G401 (cell line): Measurements from ENCODE around the gene KIF23. TPM values are rescaled to one million over a fixed set of nuclear protein-coding genes. Genes with fewer than 3 reads are reported as not detected.
"Not testable (repeated sequence)": the region's sequence is repeated elsewhere in the genome, so short reads cannot be mapped to it uniquely, and the experiment has no call there.

Experiments used
- DNase-seq: peaks from one replicate; pipeline ENCODE4 v3.0.0-alpha.2; 2015; ENCODE audit warnings: low spot score
- in situ Hi-C: cut with HindIII; loops from 2 replicates; pipeline ENCODE4 v1.10.0; 2016; ENCODE audit warnings: low sequenced_read_pairs, mixed read lengths
- total RNA-seq: library from RNA; depleted of rRNA; stranded (reverse); fragments of >200 nt; shearing (Covaris generic); gene quantifications from 2 replicates; pipeline ENCODE4 v1.2.3, GENCODE V29; 2014; rRNA removed

KIF23 gene
- 24.3 and 46.1 TPM in 2 replicates for total RNA-seq

- in situ Hi-C loops = no loop called here
- DNase-seq = peak; percentile 94
These were observed at the start of gene KIF23 for GRCh38 chr15:69413822-69414700. KIF23 (plus strand) TSS chr15:69414349; CDS start chr15:69414466, 117 bp downstream.

- in situ Hi-C loops = no loop called here
These were observed 46.9 kb upstream of the KIF23 start for GRCh38 chr15:69367236-69367635.

GRCh38 chr15:69369631-69370030 is 44.5 kb upstream of the KIF23 start:
- in situ Hi-C loops = no loop called here
- DNase-seq = no peak

More at GRCh38 chr15:69367236-69367635, 46.9 kb upstream of the KIF23 start:
- DNase-seq = no peak

GRCh38 chr15:69373406-69373805 is 40.7 kb upstream of the KIF23 start:
- in situ Hi-C loops = no loop called here
- DNase-seq = no peak

GRCh38 chr15:69375151-69375790 is 38.9 kb upstream of the KIF23 start:
- DNase-seq = no peak
- in situ Hi-C loops = no loop called here

GRCh38 chr15:69377216-69377970 is 36.8 kb upstream of the KIF23 start:
- no peak for DNase-seq
- in situ Hi-C loops = no loop called here

GRCh38 chr15:69380100-69380725 is 33.9 kb upstream of the KIF23 start:
- no peak for DNase-seq
- in situ Hi-C loops = no loop called here

GRCh38 chr15:69380726-69381105 is 33.4 kb upstream of the KIF23 start:
- in situ Hi-C loops = no loop called here
- DNase-seq = no peak

- in situ Hi-C loops = not testable (repeated sequence)
These were observed 32.0 kb upstream of the KIF23 start for GRCh38 chr15:69382176-69382575.

GRCh38 chr15:69384066-69384465 is 30.1 kb upstream of the KIF23 start:
- in situ Hi-C loops, DNase-seq: not testable (repeated sequence)

More at GRCh38 chr15:69382176-69382575, 32.0 kb upstream of the KIF23 start:
- DNase-seq = not testable (repeated sequence)

- DNase-seq = no peak
- in situ Hi-C loops = no loop called here
These were observed 29.2 kb upstream of the KIF23 start for GRCh38 chr15:69384626-69385598.

- in situ Hi-C loops = no loop called here
- no peak for DNase-seq
These were observed 28.3 kb upstream of the KIF23 start for GRCh38 chr15:69385831-69386230.

GRCh38 chr15:69386284-69386683 is 27.9 kb upstream of the KIF23 start:
- no peak for DNase-seq
- in situ Hi-C loops = no loop called here

GRCh38 chr15:69388260-69388705 is 25.9 kb upstream of the KIF23 start:
- in situ Hi-C loops = no loop called here
- peak; percentile 34 for DNase-seq

- no peak for DNase-seq
- in situ Hi-C loops = no loop called here
These were observed 24.7 kb upstream of the KIF23 start for GRCh38 chr15:69389426-69389825.

GRCh38 chr15:69390575-69390974 is 23.6 kb upstream of the KIF23 start:
- in situ Hi-C loops = no loop called here
- no peak for DNase-seq

GRCh38 chr15:69391046-69391757 is 22.9 kb upstream of the KIF23 start:
- DNase-seq = peak; percentile 77
- in situ Hi-C loops = no loop called here
